IPS-15b (cell line): ENCODE results near the gene RTP5.

ENCODE experiments used
- H3K27me3 ChIP-seq: one replicate; pipeline ENCODE4 v1.6.1; 2013; ENCODE audit warnings: low read length; ENCODE audit not compliant: control insufficient read depth, insufficient read depth
- H3K36me3 ChIP-seq: one replicate; pipeline ENCODE4 v1.6.1; 2013; ENCODE audit warnings: low read length; ENCODE audit not compliant: control insufficient read depth, insufficient read depth
- H3K4me1 ChIP-seq: one replicate; pipeline ENCODE4 v1.6.1; 2013; ENCODE audit warnings: mild to moderate bottlenecking, low read length; ENCODE audit not compliant: control insufficient read depth, insufficient read depth
- H3K4me3 ChIP-seq: one replicate; pipeline ENCODE4 v1.5.1; 2013; ENCODE audit warnings: low read depth, low read length
- H3K9ac ChIP-seq: one replicate; pipeline ENCODE4 v1.6.1; 2013; ENCODE audit warnings: low read depth, mild to moderate bottlenecking, low read length
- H3K9me3 ChIP-seq: one replicate; pipeline ENCODE4 v1.6.1; 2013; ENCODE audit warnings: mild to moderate bottlenecking, low read length; ENCODE audit not compliant: control insufficient read depth, insufficient read depth

Gene RTP5

DNA sequence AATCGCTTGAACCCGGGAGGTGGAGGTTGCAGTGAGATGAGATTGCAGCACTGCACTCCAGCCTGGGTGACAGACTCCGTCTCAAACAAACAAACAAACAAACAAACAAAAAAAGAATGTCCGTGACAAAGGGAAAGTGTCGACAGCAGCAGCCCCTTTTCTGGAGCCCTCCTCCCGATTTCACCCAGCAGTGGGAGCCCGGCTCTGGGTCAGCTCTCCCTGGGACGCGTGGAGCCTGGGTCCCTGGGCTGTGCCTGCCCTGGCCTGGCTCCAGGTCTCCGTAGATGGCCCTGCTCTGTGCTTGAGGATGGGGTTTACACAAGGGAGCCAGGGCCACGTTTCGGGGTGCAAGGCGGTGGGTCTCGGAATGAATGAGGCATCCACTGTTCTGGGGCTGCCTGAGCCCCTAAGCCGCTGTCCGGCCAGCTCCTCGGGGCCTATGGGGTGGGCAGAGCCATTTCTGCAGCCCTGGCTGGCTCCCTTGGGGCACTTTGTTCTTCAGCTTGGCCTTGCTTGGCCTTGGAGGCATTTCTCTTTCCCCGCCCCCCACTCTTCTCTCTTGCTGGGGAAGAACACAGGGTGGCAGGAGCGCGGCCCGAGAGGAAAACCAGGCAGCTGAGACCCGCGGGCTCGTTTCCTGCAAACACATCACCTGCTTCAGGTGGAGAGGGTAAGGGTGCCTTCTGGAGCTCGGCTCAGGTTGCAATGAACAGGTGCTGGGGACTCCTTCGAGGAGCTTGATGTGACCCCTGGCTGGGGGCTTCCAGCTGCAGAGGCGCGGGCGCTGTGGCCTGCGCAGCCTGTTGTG, 29.1 kb downstream of the RTP5 start:
- no peak overlapping the region for H3K9ac ChIP-seq
- no peaks in the 10 kb centered on the region for H3K27me3 ChIP-seq
- no peak overlapping the region for H3K4me3 ChIP-seq
- H3K36me3 ChIP-seq, result no peaks in the 10 kb centered on the region
- H3K9me3 ChIP-seq, result no peaks in the 10 kb centered on the region
- no peaks in the 10 kb centered on the region for H3K4me1 ChIP-seq

DNA sequence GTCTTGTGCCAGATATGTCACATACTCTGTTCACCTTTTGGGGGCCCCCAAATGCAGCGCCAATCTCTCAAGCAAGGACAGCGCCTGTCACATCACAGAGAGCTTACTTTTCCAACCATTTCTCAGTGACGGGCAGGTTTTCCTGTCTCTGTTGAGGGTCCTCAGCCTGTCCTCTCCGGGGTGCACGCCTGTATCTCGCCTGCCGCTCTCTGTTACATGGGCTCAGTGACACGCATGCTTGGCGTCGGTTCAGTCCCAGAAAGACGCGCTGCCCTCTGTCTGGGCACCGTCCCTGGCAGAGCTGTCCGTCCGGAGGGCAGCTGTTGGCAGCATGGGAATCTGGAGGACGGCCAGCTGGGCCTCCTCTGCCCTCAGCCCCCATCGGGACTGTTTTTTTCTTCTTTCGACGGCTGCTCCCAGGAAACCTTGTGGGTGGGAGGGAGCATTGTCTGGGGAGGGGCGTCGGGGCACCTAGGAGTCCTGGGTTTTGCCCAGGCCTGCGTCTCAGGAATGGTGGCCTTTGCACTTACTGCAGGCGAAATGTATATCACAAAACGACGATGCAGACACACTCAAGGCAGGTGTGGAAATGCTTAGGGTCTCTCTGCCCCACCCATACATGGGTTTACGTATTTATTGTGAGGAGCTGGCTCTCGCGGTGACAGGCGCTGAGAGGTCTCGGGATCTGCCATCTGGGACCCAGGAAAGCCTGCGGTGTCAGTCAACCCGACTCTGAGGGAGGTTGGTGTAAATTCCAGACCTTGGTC, 30.9 kb downstream of the RTP5 start:
- H3K4me3 ChIP-seq, result no peak overlapping the region
- H3K36me3 ChIP-seq, result no peaks in the 10 kb centered on the region
- no peak overlapping the region for H3K9ac ChIP-seq
- H3K9me3 ChIP-seq, result no peaks in the 10 kb centered on the region
- H3K4me1 ChIP-seq, result no peaks in the 10 kb centered on the region
- H3K27me3 ChIP-seq, result no peaks in the 10 kb centered on the region

DNA sequence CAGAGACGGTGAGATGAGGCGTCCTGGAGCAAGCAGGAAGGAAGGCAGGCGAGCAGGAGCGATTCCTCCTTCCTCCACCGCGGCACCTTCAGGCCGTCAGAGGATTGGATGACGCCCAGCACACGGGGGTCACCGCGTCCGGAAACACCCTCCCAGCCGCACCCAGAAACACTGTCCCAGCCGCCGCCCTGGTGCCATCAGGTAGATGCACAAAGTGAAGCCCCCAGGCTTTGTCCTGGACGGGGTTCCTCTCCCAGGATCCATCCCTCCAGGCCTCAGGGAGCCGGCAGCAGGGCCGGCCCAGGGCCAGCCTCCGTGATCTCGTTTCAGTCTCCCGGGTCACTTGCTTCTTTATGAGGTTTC, 31.5 kb downstream of the RTP5 start:
- Histone ChIP-seq H3K36me3 (no peaks in the 10 kb centered on the region), H3K4me3 (no peak overlapping the region), H3K9me3 (no peaks in the 10 kb centered on the region), H3K27me3 (no peaks in the 10 kb centered on the region), H3K9ac (no peak overlapping the region), H3K4me1 (no peaks in the 10 kb centered on the region)

DNA sequence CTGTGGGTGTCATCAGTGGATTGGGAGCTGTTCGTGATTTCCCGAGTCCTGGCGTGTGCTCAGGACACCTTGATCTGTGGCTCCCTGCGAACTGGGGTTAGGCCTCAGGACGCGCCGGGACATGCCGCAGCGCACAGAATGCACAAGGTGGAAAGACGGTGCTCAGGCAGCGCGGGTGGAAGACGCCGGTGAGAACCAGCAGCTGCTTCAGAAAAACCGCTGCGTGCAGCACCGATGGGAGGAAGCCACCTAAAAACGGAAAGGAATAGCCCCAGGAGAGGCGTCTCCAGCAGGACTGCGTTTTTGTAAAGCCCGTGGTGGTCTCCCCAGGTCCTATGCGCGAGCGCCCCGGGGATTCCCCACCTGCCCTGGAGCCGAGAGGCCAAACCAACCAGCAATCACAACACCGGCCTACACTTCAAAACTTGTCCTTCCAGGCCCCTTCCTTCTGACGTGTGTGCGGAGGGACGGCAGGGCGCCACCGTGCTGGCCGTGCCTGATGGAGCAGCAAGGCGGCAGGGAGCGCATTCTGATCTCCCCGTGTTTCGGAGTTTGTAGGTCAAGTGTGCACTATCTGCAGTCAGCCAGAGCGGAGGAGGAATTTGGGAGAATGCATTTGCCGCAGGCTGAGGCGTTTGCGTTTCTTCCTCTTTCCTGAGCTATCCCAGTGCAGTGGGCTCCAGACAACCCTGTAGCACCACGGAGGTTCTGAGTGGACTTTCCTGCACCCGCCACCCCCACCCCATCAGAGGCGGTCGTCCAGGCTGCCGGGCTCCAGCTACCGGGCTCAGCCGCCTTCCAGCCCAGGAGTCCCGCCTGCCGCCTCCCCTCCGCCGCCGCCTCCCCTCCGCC, 32.2 kb downstream of the RTP5 start:
- Histone ChIP-seq H3K36me3 (no peaks in the 10 kb centered on the region), H3K9ac (peak overlapping the region; percentile 47), H3K4me1 (no peaks in the 10 kb centered on the region), H3K4me3 (peak overlapping the region; percentile 28), H3K9me3 (no peaks in the 10 kb centered on the region), H3K27me3 (no peaks in the 10 kb centered on the region)

DNA sequence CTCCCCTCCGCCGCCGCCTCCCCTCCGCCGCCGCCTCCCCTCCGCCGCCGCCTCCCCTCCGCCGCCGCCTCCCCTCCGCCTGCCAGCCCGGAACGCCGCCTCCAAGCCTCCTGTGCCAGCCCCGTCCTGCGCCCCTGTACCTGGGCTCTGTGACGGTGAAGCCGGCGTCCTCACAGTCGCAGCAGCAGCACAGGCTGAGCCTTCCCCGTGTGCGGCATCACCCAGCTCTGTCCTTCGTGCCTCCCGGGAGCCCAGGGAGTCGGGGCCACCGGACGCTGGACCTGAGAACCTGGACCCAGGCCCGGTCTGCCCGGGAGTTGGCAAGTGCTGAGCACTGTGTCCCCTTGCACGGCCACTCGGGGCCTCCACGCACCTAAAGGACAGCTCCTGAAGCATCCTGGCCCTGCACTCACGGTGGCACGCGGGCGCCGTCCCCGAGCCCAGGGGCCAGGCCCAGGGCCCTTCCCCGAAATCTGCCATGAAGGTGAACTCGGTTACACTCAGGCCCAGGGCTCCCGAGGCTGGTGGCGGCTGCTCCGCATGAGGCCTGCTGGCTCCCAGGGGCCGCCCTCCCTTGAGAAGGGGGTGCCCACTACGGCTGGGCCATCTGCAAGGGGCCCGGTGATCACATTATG, 32.9 kb downstream of the RTP5 start:
- Histone ChIP-seq H3K36me3 (no peaks in the 10 kb centered on the region), H3K9ac (no peak overlapping the region), H3K4me1 (no peaks in the 10 kb centered on the region), H3K27me3 (no peaks in the 10 kb centered on the region), H3K9me3 (no peaks in the 10 kb centered on the region), H3K4me3 (no peak overlapping the region)

DNA sequence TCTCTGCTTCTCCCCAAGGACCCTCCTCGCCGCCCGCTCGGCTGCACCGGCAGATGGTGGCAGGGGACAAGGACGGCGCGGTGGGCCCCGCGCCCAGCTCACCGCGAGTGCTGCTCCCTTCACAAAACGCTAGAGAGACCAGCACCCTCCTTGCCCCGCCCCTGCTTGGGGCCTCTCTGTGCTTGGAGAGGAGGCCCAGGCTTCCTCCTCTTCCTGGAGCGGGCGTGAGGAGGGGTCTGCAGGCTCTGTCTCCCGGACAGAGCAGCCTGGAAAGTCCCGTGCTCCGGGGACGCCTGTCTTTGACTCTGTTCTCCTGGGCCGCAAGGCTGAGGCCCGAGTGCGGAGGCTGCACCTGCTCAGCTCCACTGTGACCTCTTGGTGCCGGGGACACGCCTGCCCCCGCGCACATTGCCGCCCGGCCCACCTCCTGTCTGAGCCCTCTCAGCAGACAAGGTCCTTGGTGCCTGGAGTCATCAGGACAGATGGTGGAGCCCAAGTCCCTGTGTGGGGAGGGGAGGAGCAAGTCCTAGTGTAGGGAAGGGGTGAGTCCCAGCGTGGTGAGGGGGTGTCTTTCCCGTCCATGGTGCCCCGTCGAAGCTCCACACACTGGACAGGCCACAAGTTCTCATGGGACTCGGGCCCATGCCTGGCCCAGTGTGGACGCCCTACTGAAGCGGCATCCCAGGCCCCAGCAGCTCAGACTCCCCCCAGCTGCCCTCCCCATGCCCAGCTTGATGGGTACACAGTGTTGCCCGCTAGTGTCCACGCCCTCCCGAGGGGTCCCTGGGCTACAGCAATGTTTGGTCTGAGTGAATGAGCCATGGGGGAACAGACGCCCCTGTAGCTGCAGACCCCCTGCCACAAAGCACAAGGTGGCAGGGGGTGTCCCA, 33.8 kb downstream of the RTP5 start:
- no peaks in the 10 kb centered on the region for H3K9me3 ChIP-seq
- H3K36me3 ChIP-seq, result no peaks in the 10 kb centered on the region
- H3K27me3 ChIP-seq, result no peaks in the 10 kb centered on the region
- H3K4me1 ChIP-seq, result no peaks in the 10 kb centered on the region
- no peak overlapping the region for H3K4me3 ChIP-seq
- no peak overlapping the region for H3K9ac ChIP-seq

DNA sequence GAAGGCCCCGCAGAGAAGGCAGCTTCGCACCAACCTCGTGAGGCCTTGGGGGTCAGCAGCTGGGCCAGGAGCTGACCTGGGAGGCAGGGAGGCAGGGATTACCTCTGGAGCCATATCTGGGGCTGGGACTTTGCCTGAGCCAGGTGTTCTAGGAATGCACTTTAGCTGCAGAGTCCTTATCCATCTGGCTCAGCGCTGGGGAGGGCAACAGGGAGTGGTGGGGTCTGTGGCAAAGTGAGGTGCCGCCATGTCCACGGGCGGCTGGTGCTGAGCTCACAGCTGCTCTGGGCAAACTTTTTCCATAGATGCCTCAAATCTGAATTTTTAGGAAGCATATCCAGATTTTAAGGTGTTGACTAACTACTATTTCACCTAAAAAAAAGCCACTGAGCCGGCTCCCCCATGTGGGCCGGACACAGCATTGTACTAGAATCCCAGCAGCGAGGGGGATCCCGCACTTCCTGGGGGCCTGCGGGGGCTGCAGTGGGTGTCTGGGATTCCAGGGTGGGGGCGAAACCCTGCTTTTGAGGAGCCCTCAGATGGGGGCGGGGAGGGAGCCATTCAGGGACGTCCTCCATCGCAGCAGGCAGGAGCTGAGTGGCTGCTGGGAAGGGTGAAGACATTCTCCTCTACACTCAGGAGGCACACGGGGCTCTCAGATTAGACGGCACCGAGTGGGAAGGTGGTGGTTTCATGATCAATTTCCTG, 34.6 kb downstream of the RTP5 start:
- Histone ChIP-seq H3K4me3 (no peak overlapping the region), H3K9ac (no peak overlapping the region), H3K9me3 (no peaks in the 10 kb centered on the region), H3K36me3 (no peaks in the 10 kb centered on the region), H3K4me1 (no peaks in the 10 kb centered on the region), H3K27me3 (no peaks in the 10 kb centered on the region)

DNA sequence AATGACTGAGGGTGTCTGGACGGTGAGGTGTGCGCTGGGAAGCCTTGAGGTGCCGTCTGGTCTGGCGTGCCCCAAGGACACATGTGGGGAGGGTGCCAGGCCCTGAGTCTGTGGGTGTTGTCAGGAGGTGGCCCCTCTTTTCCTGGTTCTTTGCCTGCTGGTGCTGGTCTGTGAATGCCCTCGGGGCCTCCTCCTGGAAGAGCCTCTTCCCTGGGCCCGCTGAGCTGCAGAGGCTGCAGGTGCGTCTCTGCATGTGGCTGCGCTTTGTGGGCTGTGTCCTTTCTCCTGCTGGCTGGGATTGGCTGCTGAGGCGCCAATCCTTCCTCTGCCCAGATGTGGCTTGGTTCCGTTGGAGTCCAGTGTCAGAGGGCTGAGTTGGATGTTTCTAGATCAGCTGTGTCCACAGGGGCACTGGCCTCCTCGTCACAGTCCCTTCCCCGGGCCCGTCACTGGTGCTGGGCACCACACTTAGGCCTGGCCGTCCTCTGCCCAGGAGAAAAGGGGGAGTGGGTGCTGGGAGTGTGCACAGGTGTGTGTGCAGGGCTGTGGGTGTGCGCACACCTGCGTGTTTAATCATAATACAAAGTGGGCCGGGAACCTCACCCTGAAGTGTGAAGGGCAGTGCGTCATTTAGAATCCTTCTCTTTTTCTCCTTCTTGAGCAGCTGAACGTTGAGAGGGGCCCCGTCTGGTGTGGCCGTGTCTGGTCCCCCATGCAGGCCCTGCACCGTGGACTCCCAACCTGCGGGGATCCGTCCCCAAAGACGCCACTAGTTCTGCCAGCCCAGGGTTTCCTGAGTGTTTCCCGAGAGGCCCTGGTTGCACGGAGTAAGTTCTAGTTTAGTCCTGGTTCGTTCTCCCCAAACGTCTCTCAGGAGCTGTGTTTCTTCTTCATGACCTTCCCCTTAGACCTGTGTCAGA, 35.5 kb downstream of the RTP5 start:
- H3K4me3 ChIP-seq, result no peak overlapping the region
- H3K36me3 ChIP-seq, result no peaks in the 10 kb centered on the region
- H3K9ac ChIP-seq, result no peak overlapping the region
- H3K27me3 ChIP-seq, result no peaks in the 10 kb centered on the region
- H3K4me1 ChIP-seq, result no peaks in the 10 kb centered on the region
- no peaks in the 10 kb centered on the region for H3K9me3 ChIP-seq

DNA sequence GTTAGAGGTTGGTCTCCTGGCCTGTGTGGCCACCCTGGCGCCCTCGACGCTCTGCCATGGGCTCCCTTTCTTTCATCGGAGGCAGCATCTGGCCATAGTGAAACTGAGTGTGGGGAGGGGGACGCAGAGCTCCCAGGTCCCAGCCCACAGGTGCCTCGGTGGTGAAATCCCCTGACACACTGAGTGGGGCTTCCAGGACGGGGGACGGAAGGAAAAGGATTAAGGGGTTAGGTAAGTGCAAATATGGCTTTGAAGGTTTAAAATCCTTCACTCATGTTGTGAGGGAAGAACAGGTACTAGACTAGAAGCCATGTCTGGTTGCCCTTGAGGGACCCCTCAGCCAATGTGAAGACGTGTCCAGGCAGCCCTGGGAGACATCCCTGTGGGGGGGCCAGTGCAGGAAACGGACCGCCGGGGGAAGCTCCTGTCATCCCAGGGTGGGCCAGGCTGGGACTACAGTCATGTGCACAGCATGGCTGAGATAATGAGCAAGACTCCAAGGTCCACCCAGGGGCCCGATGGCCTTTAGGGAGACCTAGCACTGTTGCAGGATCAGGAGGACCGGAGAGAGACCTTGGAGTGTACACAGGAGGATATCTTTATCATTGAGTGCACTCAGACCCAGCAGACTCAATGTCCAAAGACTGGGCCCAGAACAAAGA, 36.3 kb downstream of the RTP5 start:
- H3K9ac ChIP-seq, result no peak overlapping the region
- H3K36me3 ChIP-seq, result no peaks in the 10 kb centered on the region
- no peaks in the 10 kb centered on the region for H3K27me3 ChIP-seq
- H3K9me3 ChIP-seq, result no peaks in the 10 kb centered on the region
- no peak overlapping the region for H3K4me3 ChIP-seq
- H3K4me1 ChIP-seq, result peaks cover 2% of the 10 kb centered on the region
